HFF-Myc (cell line): Measurements from ENCODE around the gene MED15.
"Not testable (repeated sequence)": the region's sequence is repeated elsewhere in the genome, so short reads cannot be mapped to it uniquely, and the experiment has no call there.

ENCODE experiments used
- DNase-seq: peaks from one replicate; pipeline ENCODE4 v3.0.0-alpha.2; 2011; ENCODE audit warnings: low read depth; ENCODE audit errors: extremely low read depth
- H3K4me3 ChIP-seq: replicated peaks from 2 replicates; pipeline ENCODE4 v1.5.1; 2011; ENCODE audit warnings: low read depth, mild to moderate bottlenecking, control low read depth, low read length
- TF ChIP-seq, protein P1 (sequence below): IDR thresholded peaks from 2 replicates; pipeline ENCODE4 v1.5.1; 2012; ENCODE audit warnings: mild to moderate bottlenecking, low read depth, low read length, control low read depth; ENCODE audit errors: missing control alignments

MED15 gene

DNA sequence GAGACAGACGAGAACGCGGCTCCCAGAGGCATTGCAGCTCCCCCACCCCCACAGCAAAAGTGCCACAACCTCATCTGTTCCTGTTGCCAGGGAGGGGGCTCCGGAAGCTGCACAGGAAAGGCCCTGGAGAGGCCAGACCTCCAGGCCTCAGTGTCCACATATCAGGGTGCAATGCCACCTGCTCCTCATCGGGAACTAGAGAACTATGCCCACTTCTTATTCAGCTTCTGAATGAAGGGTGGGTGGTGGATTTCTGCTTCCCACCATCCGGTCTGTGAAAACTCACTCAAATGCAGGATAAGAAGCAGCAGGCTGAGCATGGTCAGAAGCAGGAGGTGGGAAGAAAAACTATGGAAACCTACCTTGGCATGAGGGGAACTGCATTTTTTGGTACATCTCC, 105.9 kb downstream of the MED15 start:
- H3K4me3 ChIP-seq: no peak overlapping the region
- TF ChIP-seq, protein P1, sequence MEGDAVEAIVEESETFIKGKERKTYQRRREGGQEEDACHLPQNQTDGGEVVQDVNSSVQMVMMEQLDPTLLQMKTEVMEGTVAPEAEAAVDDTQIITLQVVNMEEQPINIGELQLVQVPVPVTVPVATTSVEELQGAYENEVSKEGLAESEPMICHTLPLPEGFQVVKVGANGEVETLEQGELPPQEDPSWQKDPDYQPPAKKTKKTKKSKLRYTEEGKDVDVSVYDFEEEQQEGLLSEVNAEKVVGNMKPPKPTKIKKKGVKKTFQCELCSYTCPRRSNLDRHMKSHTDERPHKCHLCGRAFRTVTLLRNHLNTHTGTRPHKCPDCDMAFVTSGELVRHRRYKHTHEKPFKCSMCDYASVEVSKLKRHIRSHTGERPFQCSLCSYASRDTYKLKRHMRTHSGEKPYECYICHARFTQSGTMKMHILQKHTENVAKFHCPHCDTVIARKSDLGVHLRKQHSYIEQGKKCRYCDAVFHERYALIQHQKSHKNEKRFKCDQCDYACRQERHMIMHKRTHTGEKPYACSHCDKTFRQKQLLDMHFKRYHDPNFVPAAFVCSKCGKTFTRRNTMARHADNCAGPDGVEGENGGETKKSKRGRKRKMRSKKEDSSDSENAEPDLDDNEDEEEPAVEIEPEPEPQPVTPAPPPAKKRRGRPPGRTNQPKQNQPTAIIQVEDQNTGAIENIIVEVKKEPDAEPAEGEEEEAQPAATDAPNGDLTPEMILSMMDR: no peak
- no peak for DNase-seq

DNA sequence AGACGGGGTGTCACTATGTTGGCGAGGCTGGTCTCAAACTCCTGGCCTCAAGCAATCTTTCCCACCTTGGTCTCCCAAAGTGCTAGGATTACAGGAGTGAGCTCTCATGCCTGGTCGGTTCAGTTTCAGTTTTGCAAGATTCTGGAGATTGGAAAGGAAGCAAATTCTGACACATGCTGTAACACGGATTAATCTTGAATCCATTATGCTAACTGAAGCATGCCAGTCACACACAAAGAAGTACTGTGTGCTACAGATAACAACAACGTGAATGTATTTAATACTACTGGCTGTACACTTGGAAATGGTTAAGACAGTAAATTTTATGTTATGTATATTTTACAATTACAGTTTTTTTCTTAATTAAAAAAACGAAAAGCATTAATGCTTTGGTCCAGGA, 107.6 kb downstream of the MED15 start:
- H3K4me3 ChIP-seq: no peak overlapping the region
- TF ChIP-seq, protein P1: no peak
- DNase-seq: no peak

DNA sequence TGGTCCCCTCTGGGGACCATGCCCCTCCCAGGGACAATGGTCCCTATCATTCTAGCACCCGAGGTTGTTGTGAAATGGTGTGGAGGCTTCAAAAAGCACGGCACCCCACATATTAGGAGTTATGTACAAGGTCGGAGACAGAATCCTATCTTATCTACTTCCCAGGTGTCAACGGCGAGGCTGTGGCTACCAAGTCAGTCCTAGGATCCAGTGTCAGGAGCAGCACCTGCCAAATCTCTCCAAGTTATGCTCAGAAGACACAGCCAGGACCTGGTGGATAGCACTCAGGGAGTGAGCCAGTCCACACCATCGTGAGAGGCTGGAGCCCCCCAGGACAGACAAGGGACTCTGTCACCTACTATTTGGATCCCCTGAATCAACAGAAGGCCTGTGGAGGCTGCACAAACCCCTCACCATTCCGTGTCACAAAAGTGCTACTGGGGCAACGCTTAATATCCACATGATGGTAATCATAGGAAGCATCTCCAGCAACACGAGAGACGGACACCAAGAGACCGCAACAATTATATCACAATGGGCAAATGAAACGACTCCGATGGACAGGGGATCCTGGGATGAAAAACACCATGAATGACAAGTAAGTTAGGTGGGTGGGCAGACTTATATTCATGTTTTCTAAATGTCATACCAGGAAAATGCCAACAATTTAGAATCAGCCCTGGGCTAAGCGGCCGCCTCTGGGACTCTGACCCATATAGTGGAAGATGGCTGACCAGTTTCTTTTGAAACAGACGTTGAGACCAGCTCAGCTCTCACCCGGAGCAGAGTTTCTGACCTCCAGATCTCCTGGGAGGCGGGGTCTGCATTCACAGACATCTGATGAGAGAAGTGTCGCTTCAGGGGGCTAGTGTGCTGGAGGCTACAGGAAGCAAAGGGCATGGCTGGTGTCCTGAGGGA, 108.4 kb downstream of the MED15 start:
- TF ChIP-seq, protein P1: no peak
- no peak for DNase-seq
- H3K4me3 ChIP-seq: no peak overlapping the region

GRCh38 chr22:20616451-20617043, 109.1 kb downstream of the MED15 start:
- no peak for DNase-seq
- TF ChIP-seq, protein P1: no peak
- no peak overlapping the region for H3K4me3 ChIP-seq

DNA sequence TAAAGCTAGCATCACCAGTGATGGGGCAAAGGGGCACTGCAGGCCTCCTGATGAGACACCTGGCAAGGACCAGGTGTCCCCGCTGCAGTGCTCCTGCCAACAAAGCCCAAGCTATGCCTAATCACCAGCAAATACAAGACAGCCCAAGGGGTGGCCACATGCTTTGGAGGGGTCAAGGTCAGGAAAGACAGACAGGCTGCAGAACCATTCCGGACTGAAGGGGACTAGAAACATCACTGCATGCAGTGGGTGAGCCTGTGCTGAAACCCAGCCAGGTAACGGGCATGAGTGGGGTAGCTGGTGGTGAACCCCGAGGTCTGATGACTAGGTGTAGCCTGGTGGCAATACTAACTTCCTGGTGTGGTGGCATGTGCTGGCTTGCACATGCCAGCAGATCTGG, 111.1 kb downstream of the MED15 start:
- TF ChIP-seq, protein P1: no peak
- H3K4me3 ChIP-seq: no peak overlapping the region
- no peak for DNase-seq

- TF ChIP-seq, protein P1: no peak
- no peak overlapping the region for H3K4me3 ChIP-seq
- DNase-seq: no peak
These were observed 111.9 kb downstream of the MED15 start for GRCh38 chr22:20619045-20619892.

DNA sequence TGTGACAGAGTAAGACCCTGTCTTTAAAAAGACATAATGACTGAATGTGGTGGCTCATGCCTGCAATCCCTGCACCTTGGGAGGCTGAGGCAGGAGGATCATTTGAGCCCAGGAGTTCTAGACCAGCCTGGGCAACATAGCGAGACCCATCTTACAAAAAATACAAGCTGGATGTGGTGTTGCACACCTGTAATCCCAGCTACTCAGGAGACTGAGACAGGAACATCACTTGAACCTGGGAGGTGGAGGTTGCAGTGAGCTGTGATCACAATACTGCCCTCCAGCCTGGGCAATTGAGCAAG, 112.4 kb downstream of the MED15 start:
- H3K4me3 ChIP-seq, DNase-seq: not testable (repeated sequence)
